GM21515 (cell line): ENCODE data around the gene CRK.
"Not testable (repeated sequence)": the region's sequence is repeated elsewhere in the genome, so short reads cannot be mapped to it uniquely, and the experiment has no call there.

Source experiments
- ATAC-seq: cut with Tn5 transposase; IDR thresholded peaks from one replicate; pipeline ENCODE4 v1.9.1; 2021; ENCODE audit not compliant: unreplicated experiment

Gene CRK

GRCh38 chr17:1390432-1391367 lies 65.3 kb downstream of the CRK start:
- ATAC-seq, result no peak

GRCh38 chr17:1387490-1388227 lies 68.4 kb downstream of the CRK start:
- ATAC-seq, result not testable (repeated sequence)

- ATAC-seq, result not testable (repeated sequence)
Observed at GRCh38 chr17:1386675-1387190, 69.3 kb downstream of the CRK start.

GRCh38 chr17:1386265-1386664 lies 69.8 kb downstream of the CRK start:
- ATAC-seq, result no peak

GRCh38 chr17:1385861-1386260 lies 70.2 kb downstream of the CRK start:
- no peak for ATAC-seq

- no peak for ATAC-seq
Observed at GRCh38 chr17:1384905-1385435, 71.1 kb downstream of the CRK start.

GRCh38 chr17:1379930-1380313 lies 76.1 kb downstream of the CRK start:
- no peak for ATAC-seq

GRCh38 chr17:1379208-1379929 lies 76.7 kb downstream of the CRK start:
- no peak for ATAC-seq

GRCh38 chr17:1378476-1378860 lies 77.6 kb downstream of the CRK start:
- ATAC-seq, result not testable (repeated sequence)

GRCh38 chr17:1377334-1377733 lies 78.7 kb downstream of the CRK start:
- no peak for ATAC-seq

GRCh38 chr17:1376061-1376460 lies 80.0 kb downstream of the CRK start:
- ATAC-seq, result no peak

GRCh38 chr17:1375615-1376014 lies 80.4 kb downstream of the CRK start:
- no peak for ATAC-seq

- ATAC-seq, result no peak
Observed at GRCh38 chr17:1374431-1375177, 81.4 kb downstream of the CRK start.

- no peak for ATAC-seq
Observed at GRCh38 chr17:1373707-1374237, 82.3 kb downstream of the CRK start.

GRCh38 chr17:1372618-1373017 lies 83.4 kb downstream of the CRK start:
- no peak for ATAC-seq

GRCh38 chr17:1371893-1372590 lies 84.0 kb downstream of the CRK start:
- no peak for ATAC-seq
